WTC11 (cell line): ENCODE data around the gene PXK.

ENCODE experiments used
- E2F4 ChIP-seq: sonication (generic); formaldehyde crosslinking; IDR thresholded peaks from 2 replicates; pipeline ENCODE4 v1.8.1; 2022; ENCODE audit warnings: low read depth, mild to moderate bottlenecking, moderate library complexity, missing genetic modification reagents, borderline replicate concordance
- FOXK1 ChIP-seq: sonication (generic); formaldehyde crosslinking; IDR thresholded peaks from 2 replicates; pipeline ENCODE4 v1.8.0; 2022; ENCODE audit warnings: mild to moderate bottlenecking, moderate library complexity, missing genetic modification reagents
- HMGXB4 ChIP-seq: sonication (generic); formaldehyde crosslinking; IDR thresholded peaks from 2 replicates; pipeline ENCODE4 v1.8.1; 2023; ENCODE audit warnings: mild to moderate bottlenecking, moderate library complexity, missing genetic modification reagents
- NR3C1 ChIP-seq: sonication (generic); formaldehyde crosslinking; conservative IDR thresholded peaks from 2 replicates; pipeline ENCODE4 v1.8.1; 2023; ENCODE audit warnings: low read depth, mild to moderate bottlenecking, missing genetic modification reagents
- ZNF263 ChIP-seq: sonication (generic); formaldehyde crosslinking; IDR thresholded peaks from 2 replicates; pipeline ENCODE4 v1.8.1; 2022; ENCODE audit warnings: low read depth, mild to moderate bottlenecking, moderate library complexity, missing genetic modification reagents
- TF ChIP-seq, protein P1 (sequence below): fragments of 200-600 bp; IDR thresholded peaks from 2 replicates; pipeline ENCODE4 v1.8.0; 2022; ENCODE audit warnings: antibody characterized with exemption

DNA sequence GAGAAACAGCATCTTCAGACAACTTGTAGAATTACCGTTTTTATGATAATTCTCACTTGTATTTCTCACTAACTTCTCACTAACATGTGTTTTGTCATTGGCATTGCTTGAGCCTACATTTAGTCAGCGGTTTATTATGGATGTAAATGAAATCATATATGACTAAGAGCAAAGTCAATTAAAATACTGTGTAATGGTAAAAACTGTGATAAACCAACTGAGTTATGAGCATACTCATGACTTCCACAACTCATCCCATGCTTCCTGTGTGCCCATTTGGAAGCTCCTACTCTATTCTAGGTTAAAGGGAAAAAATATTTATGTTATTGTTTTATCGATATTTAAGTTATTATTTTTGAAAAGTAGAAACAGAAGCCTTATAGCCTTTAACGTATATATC lies 12.8 kb downstream of the PXK start:
- TF ChIP-seq FOXK1 (CRISPR knock-in tag) (no peak), NR3C1 (CRISPR knock-in tag) (no peak), E2F4 (CRISPR knock-in tag) (no peak), ZNF263 (no peak), HMGXB4 (CRISPR knock-in tag) (no peak)
- TF ChIP-seq, protein P1, sequence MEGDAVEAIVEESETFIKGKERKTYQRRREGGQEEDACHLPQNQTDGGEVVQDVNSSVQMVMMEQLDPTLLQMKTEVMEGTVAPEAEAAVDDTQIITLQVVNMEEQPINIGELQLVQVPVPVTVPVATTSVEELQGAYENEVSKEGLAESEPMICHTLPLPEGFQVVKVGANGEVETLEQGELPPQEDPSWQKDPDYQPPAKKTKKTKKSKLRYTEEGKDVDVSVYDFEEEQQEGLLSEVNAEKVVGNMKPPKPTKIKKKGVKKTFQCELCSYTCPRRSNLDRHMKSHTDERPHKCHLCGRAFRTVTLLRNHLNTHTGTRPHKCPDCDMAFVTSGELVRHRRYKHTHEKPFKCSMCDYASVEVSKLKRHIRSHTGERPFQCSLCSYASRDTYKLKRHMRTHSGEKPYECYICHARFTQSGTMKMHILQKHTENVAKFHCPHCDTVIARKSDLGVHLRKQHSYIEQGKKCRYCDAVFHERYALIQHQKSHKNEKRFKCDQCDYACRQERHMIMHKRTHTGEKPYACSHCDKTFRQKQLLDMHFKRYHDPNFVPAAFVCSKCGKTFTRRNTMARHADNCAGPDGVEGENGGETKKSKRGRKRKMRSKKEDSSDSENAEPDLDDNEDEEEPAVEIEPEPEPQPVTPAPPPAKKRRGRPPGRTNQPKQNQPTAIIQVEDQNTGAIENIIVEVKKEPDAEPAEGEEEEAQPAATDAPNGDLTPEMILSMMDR: no peak
